Right cardiac atrium (tissue), 5 donors: ENCODE results near the gene ETF1. TPM values are rescaled to one million over a fixed set of nuclear protein-coding genes. Genes with fewer than 3 reads are reported as not detected.
"Not testable (repeated sequence)": the region's sequence is repeated elsewhere in the genome, so short reads cannot be mapped to it uniquely, and the experiment has no call there.

ENCODE experiments used
- ATAC-seq, 2 donors: fragments of 200-7000 bp; cut with Tn5 transposase; one replicate each; pipeline versions ENCODE4 v1.8.0 to v1.9.1; 2020; ENCODE audit warnings: moderate library complexity in 2 of 2, mild to moderate bottlenecking in 1 of 2
- DNase-seq, 3 donors: peaks; one replicate each; pipeline ENCODE4 v3.0.0-alpha.2; 2020
- H3K27ac ChIP-seq: one replicate; pipeline ENCODE4 v1.5.1; 2013; ENCODE audit warnings: mild to moderate bottlenecking, low read length, control low read depth, moderate library complexity
- H3K27me3 ChIP-seq: one replicate; pipeline ENCODE4 v1.6.1; 2013; ENCODE audit not compliant: control insufficient read depth, insufficient read depth
- H3K4me1 ChIP-seq: one replicate; pipeline ENCODE4 v1.6.1; 2013; ENCODE audit warnings: low read length; ENCODE audit not compliant: control insufficient read depth, insufficient read depth
- H3K4me3 ChIP-seq: one replicate; pipeline ENCODE4 v1.5.1; 2013; ENCODE audit warnings: low read length, control low read depth
- H3K9me3 ChIP-seq: one replicate; pipeline ENCODE4 v1.6.1; 2013; ENCODE audit warnings: low read length; ENCODE audit not compliant: control insufficient read depth
- WGBS: extraction: QIAGEN DNeasy Blood & Tissue Kit; methylation state at CpG from one replicate; pipeline ENCODE4 v1.1.7; 2013; 5-methylcytosine and 5-hydroxymethylcytosine counted together
- intact Hi-C, 4 donors: fragments of 100-400 bp; cut with DNase I; formaldehyde crosslinking; loops; one replicate each; pipeline versions ENCODE4 v1.11.0 to v1.14.0; 2022 to 2023
- polyA plus RNA-seq: library from polyadenylated mRNA; stranded (reverse); fragments of 200-250 nt; gene quantifications from one replicate; pipeline ENCODE4 v1.2.3, GENCODE V29; 2013
- total RNA-seq, 4 donors: library from RNA; stranded (reverse); fragmentation: NEBNext Ultra II Directional; extraction: Animal tissue kit (Norgen Biotek cat#: 25700); gene quantifications; one replicate each; pipeline ENCODE4 v1.2.1, GENCODE V29; 2021
- donor health status: healthy with polysubstance abuse.
- donor health status: DM: no; HTN: yes; CAD: no.
- donor health status: DM: no; HTN: no; CAD: no.
- donor health status: DM: no; HTN: yes; CAD: no; lungs with severe emphysema.
- donor health status: DM: yes; HTN: yes; CAD: no.

ETF1 gene
- total and polyA plus RNA-seq, 5 donors: 35.2 to 114 (median 78.4) TPM

DNA sequence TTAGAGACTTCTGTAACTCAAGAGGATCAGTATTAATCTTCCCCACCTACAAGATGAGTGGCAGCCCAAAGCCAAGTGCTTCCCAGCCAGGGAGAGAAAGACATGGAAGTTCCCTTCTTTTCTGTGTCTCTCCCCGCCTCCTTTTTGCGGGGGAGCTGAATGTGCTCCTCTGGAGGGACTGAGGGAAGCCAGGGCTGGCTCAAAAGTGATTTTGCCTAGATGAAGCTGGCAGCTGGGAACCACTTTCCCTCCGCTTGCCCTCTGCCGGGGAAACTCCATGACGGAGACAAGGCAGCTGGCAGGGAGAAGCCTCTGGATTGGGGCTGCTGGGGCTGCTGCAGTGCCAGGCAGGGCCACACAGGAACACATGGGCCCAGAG, 53.4 kb downstream of the ETF1 start:
- intact Hi-C loops: no loop called here
- no peak overlapping the region for H3K27ac ChIP-seq
- no peaks in the 10 kb centered on the region for H3K4me1 ChIP-seq
- no peaks in the 10 kb centered on the region for H3K27me3 ChIP-seq
- ATAC-seq (no peak), DNase-seq (peak in 1 of 3 donors; percentile 57)
- 53% methylated on average over 5 of the region's 5 CpGs for WGBS
- no peaks in the 10 kb centered on the region for H3K9me3 ChIP-seq
- H3K4me3 ChIP-seq: no peak overlapping the region

DNA sequence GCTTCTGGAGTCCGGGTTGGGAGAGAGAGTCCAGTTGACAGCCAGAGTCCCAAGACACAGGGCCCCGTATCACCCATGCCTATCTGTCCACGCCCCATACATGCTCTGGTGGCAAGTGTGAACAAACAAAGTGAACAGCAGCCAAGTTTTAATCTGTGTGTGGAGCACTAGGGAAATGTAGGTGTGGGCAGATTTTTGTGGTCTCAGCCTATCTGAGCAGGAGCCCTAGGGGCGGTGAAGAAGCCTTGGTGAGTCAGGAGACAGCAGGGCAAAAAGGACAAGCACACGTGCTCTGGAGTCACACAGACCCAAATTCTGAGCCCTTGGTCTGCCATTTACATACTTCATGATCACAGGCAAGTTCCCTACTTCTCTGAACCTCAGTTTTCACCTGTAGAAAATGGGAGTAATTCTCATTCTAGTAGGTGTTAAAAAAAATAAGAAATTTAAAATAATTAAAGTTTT, 54.5 kb downstream of the ETF1 start:
- WGBS: 72% methylated on average over 5 of the region's 5 CpGs

DNA sequence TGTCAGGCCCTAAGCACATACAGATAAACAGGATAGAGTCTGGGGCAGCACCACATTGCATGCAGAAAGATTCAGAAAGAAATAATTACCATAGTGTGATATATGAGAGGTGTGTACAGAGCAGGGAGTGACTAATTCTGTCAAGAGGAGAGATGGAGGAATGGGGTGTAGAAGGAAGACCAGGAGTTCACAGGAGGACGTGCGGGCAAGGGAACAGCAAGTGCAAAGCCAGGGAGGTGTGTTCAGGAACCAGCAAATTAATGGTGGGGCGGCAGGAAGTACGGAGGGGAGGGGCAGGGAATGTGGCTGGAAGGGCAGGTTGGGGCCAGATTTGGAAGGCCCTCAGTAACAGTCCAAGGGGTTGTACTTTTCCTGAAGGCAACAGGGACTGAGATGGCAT, 60.4 kb downstream of the ETF1 start:
- intact Hi-C loops: no loop called here
- Histone ChIP-seq H3K27ac (no peak overlapping the region), H3K9me3 (no peaks in the 10 kb centered on the region), H3K4me3 (no peak overlapping the region), H3K4me1 (no peaks in the 10 kb centered on the region), H3K27me3 (no peaks in the 10 kb centered on the region)
- DNase-seq: no peak
- ATAC-seq: no peak
- 72% methylated on average over 4 of the region's 4 CpGs for WGBS

More for the DNA sequence above, 54.5 kb downstream of the ETF1 start:
- Histone ChIP-seq H3K27ac (no peak overlapping the region), H3K4me1 (no peaks in the 10 kb centered on the region), H3K4me3 (no peak overlapping the region), H3K27me3 (no peaks in the 10 kb centered on the region), H3K9me3 (no peaks in the 10 kb centered on the region)
- ATAC-seq (no peak), DNase-seq (no peak)
- intact Hi-C loops: no loop called here

DNA sequence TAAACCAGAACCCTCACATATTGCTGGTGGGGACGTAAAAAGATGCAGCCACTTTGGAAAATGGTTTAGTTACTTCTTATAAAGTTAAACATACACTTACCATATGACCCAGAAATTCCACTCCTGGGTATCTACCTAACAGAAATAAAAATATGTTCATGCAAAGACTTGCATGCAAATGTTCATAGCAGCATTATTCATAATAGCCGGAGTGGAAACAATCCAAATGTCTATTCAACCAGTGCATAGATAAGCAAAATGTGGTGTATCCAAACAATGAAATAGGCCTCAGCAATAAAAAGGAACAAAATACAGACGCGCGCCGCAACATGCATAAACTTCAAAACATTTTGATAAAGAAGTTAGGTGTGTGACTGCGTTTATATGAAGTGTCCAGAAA, 66.1 kb downstream of the ETF1 start:
- Histone ChIP-seq H3K4me1 (no peaks in the 10 kb centered on the region), H3K4me3 (no peak overlapping the region), H3K27me3 (no peaks in the 10 kb centered on the region), H3K27ac (no peak overlapping the region), H3K9me3 (no peaks in the 10 kb centered on the region)
- WGBS: 84% methylated on average over 7 of the region's 7 CpGs
- intact Hi-C loops: no loop called here
- DNase-seq: no peak
- ATAC-seq: no peak

DNA sequence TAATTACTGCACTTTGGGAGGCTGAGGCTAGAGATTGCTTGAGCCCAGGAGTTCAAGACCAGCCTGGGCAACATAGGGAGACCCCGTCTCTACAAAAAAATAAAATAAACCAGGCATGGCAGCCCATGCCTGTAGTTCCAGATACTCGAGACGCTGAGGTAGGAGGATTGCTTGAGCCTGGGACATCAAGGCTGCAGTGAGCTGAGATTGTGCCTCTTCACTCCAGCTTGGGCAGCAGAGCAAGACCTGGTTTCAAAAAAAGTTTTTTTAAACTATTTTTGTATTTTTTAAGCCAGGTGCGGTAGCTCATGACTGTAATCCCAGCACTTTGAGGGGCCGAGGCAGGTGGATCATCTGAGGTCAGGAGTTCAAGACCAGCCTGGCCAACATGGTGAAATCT, 69.9 kb downstream of the ETF1 start:
- intact Hi-C loops, H3K4me3 ChIP-seq, H3K9me3 ChIP-seq, ATAC-seq, H3K4me1 ChIP-seq, H3K27ac ChIP-seq, H3K27me3 ChIP-seq, DNase-seq: not testable (repeated sequence)
- 93% methylated on average over 5 of the region's 5 CpGs for WGBS

DNA sequence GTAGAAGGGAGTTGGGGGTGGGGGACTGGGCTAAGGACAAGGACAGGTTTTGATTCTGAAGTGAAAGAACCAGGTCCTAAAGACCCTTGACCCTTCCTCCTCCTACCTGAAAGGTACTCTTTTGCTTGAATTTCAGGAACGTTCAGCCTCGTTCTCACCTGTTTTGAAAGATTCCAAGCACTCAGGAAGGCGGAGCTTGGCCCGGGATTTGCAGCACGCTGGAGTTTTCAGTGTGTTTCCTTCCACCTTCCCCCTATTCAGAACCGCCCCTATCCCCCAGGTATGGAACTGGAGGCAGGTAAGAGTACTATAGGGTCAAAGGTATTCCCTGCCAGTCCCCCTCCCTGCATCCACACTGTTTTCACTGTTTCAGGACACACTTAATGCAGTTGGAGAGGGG, 70.7 kb downstream of the ETF1 start:
- no peaks in the 10 kb centered on the region for H3K27me3 ChIP-seq
- intact Hi-C loops: no loop called here
- H3K9me3 ChIP-seq: no peaks in the 10 kb centered on the region
- H3K27ac ChIP-seq: no peak overlapping the region
- no peak overlapping the region for H3K4me3 ChIP-seq
- ATAC-seq: no peak
- DNase-seq: no peak
- no peaks in the 10 kb centered on the region for H3K4me1 ChIP-seq
- 56% methylated on average over 6 of the region's 6 CpGs for WGBS

DNA sequence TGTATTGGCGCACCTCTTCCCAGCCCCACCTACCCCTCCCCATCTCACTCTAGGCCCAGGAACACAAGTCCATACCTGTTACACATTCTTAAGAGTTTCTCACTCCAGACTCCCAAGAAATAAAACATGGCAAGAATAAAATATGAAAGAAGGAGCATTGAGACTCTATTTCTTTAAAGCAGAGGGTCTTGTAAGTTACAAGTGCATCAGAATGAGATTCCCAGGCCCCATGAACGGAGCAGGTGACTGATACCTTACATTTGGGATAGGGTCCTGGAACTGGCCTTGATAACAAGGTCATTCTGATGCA, 72.0 kb downstream of the ETF1 start:
- Histone ChIP-seq H3K4me3 (no peak overlapping the region), H3K27ac (no peak overlapping the region), H3K27me3 (no peaks in the 10 kb centered on the region), H3K4me1 (no peaks in the 10 kb centered on the region), H3K9me3 (no peaks in the 10 kb centered on the region)
- 80% methylated on average over 2 of the region's 2 CpGs for WGBS
- intact Hi-C loops: no loop called here
- ATAC-seq: no peak
- no peak for DNase-seq

DNA sequence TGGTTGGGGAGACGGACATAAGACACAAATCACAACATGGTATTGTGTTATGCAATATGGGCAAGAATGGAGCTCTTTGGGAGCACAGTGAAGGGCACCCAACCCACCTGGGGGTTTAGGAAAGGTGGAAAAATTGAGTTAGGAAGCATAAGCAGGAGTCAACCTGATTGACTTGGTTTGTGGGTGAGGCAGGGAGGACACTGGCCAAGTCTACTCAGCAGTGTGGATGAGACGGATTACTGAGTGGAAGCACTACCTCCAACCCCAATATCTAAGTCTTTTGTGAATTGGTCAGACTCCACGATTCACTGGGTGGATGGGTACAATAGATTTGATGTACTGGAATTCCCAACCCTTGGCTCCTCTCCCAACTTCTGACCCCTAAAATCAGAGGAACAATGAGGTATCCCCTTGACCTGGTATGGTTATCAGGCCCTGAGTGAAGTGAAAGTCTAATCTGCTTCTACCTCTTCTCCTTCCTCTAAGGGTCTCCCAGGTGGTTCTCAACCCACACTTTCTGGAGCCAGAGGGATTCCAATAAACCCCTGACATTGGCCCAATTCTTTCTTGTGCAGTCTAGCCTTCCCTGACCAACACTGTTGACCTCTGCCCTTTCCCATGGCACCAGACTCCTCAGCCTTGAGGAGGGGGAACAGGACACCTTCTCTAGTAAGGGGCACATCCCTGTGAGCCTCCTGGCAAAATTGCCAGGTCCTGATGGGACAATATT, 72.5 kb downstream of the ETF1 start:
- Histone ChIP-seq H3K4me3 (no peak overlapping the region), H3K27ac (no peak overlapping the region)

DNA sequence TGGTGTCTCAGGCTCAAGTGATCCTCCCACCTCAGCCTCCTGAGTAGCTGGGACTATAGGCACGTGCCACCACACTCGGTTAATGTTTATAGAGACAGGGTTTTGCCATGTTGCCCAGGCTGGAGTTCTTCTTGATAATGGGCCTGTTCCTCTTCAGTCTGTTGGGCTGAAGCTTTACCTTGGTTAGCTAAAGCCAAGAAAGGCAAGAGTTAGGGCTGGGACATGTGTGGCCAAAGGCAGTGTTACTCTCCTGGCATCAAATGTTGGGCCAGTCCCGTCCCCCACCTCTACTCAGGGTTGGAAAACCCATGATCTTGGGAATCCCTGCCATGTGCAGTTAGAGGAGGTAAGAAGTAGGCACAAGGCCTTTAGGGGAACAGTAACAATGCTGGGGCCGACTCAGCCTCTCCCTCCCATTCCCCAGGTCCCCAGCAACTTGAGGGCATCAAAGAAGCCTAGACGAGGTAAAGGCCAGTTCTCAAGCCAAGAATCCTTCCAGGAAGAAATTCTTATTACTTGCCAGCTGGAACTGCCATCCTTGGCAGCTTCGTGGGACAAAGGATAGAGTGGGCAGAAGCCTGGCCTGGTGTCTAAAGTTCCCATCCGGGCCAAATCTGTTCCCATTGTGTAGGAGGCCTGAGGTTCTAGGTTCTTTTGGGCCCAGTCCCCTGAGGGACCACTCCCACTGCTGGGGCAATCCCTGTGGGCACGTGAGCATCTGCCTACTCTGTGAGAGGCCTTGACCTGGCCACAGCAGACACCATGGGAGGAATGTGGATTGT, 73.3 kb downstream of the ETF1 start:
- peak in 1 of 3 donors; percentile 68 for DNase-seq
- H3K27me3 ChIP-seq: no peaks in the 10 kb centered on the region
- peak in 1 of 2 donors; percentile 25 for ATAC-seq
- H3K27ac ChIP-seq: no peak overlapping the region
- H3K4me1 ChIP-seq: no peaks in the 10 kb centered on the region
- intact Hi-C loops: loop anchor here in 2 of 4 donors (5.0 to 10.0 kb wide), 2 partner anchors 33 to 75 kb away; partner anchors contain the start of gene ETF1 (in 1 of the 2)
- H3K4me3 ChIP-seq: no peak overlapping the region
- no peaks in the 10 kb centered on the region for H3K9me3 ChIP-seq
- WGBS: 60% methylated on average over 8 of the region's 8 CpGs

More for the DNA sequence above, 72.5 kb downstream of the ETF1 start:
- DNase-seq: no peak
- no peaks in the 10 kb centered on the region for H3K4me1 ChIP-seq
- no peaks in the 10 kb centered on the region for H3K27me3 ChIP-seq
- intact Hi-C loops: no loop called here
- no peaks in the 10 kb centered on the region for H3K9me3 ChIP-seq
- 64% methylated on average over 3 of the region's 3 CpGs for WGBS
- ATAC-seq: peak in 1 of 2 donors; percentile 9

DNA sequence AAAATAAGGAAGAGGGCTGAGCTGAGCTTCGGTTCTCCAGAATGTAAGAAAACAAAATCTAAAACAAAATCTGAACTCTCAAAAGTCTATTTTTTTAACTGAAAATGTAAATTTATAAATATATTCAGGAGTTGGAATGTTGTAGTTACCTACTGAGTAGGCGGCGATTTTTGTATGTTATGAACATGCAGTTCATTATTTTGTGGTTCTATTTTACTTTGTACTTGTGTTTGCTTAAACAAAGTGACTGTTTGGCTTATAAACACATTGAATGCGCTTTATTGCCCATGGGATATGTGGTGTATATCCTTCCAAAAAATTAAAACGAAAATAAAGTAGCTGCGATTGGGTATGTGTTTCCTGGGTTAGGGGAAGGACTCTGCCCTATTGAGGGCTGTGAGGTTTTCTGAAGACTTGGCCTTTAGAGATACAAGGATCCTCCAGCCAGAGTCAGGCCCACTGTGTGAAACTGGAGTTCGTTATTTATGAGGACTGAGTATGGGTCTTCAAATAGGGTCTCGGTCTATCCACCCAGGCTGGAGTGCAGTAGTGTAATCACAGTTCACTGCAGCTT, 74.0 kb downstream of the ETF1 start:
- H3K4me1 ChIP-seq: no peaks in the 10 kb centered on the region
- H3K27ac ChIP-seq: no peak overlapping the region
- H3K4me3 ChIP-seq: no peak overlapping the region

More for the DNA sequence above, 74.0 kb downstream of the ETF1 start:
- H3K27me3 ChIP-seq: no peaks in the 10 kb centered on the region
- intact Hi-C loops: loop anchor here in 2 of 4 donors (5.0 to 10.0 kb wide), 2 partner anchors 33 to 76 kb away; partner anchors contain the start of gene ETF1 (in 1 of the 2)
- no peaks in the 10 kb centered on the region for H3K9me3 ChIP-seq
- DNase-seq (no peak), ATAC-seq (no peak)
- WGBS: 84% methylated on average over 8 of the region's 8 CpGs
